Stimulated activated CD4-positive, alpha-beta T cell treated with anti-CD3 and anti-CD28 coated beads, Interleukin-15, amount 100 ng/mL, for 24 hours (primary cell): ENCODE measurements around the gene THAP2.

ENCODE experiments used
- DNase-seq: peaks from one replicate; pipeline ENCODE4 v3.0.0-alpha.2; 2020

THAP2 gene

DNA sequence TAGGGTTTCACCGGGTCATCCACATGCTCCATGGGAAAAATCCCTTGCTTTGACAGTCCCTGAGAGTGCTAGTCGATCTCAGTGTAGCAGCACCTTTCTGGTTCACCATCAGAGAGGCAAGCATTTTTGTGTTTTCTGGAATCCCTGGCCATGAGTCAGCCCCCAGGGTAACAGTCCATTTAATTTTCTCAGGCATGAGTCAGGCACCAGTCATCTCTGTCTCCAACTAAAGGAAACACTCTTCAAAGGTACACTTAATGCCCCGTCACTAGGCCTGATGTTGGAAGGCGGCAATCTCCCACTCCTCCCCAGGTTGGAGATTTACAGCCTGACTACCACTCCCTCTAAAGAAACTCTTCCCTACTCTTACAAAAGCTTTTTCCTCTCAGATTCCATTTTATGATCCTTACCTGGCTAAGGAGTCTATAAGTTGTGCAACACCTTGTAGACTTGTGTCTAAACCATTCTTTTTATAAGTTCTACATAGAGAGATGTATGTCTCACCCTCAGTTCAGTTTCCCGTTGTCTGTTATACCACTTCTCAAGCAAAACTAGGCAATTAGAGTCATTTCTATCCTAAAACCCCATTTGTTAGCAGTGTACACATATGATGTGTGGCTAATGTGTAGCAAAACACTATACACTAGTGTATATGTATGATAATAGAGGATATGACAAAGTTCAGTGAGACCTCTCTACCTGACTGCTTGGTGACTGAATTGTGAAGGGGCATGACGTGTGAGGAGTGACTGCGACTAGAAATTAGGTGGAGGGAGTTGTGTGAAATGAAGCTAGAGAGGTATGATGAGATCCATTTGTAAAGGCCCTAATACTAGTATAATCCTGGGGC lies 46.4 kb downstream of the THAP2 start:
- peak; percentile 13 for DNase-seq

- DNase-seq = no peak
Observed at GRCh38 chr12:71718611-71719010, 54.5 kb downstream of the THAP2 start.

- no peak for DNase-seq
Observed at GRCh38 chr12:71719647-71720370, 55.7 kb downstream of the THAP2 start.

GRCh38 chr12:71721783-71722505 lies 57.8 kb downstream of the THAP2 start:
- DNase-seq = no peak

GRCh38 chr12:71725011-71725410 lies 60.9 kb downstream of the THAP2 start:
- no peak for DNase-seq

- no peak for DNase-seq
Observed at GRCh38 chr12:71726548-71726947, 62.4 kb downstream of the THAP2 start.

GRCh38 chr12:71727958-71728357 lies 63.9 kb downstream of the THAP2 start:
- no peak for DNase-seq
